Activated CD4-positive, alpha-beta T cell treated with anti-CD3 and anti-CD28 coated beads for 1 hour (primary cell): ENCODE measurements around the gene RGMB.
"Not testable (repeated sequence)": the region's sequence is repeated elsewhere in the genome, so short reads cannot be mapped to it uniquely, and the experiment has no call there.

ENCODE experiments used
- DNase-seq: peaks from one replicate; pipeline ENCODE4 v3.0.0-alpha.2; 2020

The RGMB gene, protein sequence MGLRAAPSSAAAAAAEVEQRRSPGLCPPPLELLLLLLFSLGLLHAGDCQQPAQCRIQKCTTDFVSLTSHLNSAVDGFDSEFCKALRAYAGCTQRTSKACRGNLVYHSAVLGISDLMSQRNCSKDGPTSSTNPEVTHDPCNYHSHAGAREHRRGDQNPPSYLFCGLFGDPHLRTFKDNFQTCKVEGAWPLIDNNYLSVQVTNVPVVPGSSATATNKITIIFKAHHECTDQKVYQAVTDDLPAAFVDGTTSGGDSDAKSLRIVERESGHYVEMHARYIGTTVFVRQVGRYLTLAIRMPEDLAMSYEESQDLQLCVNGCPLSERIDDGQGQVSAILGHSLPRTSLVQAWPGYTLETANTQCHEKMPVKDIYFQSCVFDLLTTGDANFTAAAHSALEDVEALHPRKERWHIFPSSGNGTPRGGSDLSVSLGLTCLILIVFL

GRCh38 chr5:98773464-98774191, at the start of gene RGMB:
RGMB (plus strand) TSS chr5:98773663; CDS start chr5:98774071, 408 bp downstream.
- peak; percentile 85 for DNase-seq

DNA sequence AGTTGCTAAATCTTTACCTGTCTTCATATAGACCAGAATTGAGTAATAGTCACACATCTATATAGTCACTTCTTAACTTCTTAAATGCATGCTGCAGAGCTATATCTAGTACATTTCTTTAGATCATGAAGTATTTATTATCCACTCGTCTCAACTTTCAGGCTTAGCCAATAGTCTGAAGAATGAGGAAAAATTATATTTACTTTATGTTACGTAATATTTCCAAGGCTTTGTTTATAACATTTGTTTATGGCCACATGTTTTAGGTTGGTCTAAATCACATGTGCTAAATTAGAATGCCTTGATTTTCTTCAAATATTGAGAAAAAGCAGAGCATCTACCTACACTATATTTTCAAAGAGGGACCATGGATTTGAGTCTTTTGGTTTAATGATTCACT, 47.2 kb upstream of the RGMB start:
- DNase-seq = no peak

DNA sequence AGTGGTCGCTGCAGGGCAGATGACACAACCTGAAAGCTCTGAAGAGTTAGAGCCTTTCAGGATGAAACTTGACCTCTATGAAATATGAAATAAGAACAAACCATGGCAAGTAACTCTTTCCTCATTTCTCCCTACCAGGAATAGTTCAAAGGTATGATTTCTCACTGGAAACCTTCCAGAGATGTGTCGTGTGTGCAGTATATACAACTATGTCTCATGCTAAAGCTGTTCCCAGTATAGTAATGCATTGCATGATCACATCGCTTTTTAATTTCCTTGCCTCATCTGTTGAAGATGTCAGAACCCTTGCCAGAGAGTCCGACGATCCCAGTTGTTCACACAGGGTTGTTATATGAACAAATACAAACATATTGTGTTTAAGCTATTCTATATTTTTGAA, 45.8 kb upstream of the RGMB start:
- DNase-seq = no peak

DNA sequence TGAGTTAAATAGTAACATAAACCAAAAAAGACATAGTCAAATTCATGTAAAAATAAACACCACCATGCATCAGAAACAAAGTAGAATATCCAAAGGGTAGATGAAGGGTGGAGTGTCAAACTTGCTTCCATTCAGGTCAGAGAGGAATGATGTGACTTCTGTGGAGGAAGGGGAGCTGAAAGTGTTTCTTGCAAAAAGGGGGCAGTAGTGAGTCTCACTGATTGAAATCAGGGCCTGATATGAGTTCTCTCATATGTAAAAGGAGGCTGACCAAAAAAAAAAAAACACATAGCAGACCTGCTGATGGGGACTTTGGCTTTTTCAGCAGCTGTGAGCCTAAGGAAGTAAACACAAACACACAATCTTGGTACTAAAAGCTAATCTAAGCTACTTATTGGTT, 38.8 kb upstream of the RGMB start:
- no peak for DNase-seq

DNA sequence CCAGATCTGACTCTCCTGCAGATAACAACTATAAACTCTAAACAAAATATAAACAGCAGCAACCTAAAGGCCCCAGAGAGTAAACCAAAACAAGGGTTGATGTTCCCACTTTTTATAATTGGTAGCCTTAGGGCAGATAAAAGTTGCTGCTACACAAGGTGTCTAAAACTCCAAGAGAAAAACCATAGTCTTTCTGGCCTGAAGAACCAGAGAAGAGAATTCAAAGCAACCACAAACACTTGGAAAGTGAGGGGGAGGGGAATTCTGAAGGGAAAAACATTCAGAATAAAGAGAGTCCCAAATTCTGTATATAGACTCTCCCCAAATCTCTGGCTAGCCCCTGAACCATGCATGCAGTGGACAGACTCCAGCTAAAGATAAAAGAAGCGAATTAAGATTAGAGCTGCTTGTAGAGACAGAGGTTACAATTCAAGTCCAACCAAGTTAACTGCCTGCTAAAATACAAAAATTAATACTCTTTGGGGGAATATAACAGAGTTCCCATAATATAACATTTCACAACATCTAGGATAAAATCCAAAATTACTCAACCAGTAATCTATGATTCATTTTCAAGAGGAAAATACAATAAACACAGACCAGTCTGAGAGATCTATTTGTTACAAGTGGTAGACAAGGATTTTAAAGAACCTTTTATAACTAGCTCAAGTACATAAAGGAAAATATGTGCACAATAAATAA, 37.5 kb upstream of the RGMB start:
- DNase-seq = no peak

- no peak for DNase-seq
Measured at GRCh38 chr5:98736753-98737152, 36.7 kb upstream of the RGMB start.

DNA sequence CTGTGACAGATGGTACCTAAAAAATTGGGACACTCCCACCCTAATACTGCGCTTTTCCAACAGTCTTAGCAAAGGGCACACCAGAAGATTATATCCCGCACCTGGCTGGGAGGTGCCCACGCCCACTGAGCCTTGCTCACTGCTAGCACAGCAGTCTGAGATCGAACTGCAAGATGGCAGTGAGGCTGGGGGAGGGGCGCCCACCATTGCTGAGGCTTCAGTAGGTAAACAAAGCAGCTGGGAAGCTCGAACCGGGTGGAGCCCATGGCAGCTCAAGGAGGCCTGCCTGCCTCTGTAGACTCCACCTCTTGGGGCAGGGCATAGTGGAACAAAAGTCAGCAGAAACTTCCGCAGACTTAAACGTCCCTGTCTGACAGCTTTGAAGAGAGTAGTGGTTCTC, 36.0 kb upstream of the RGMB start:
- not testable (repeated sequence) for DNase-seq

DNA sequence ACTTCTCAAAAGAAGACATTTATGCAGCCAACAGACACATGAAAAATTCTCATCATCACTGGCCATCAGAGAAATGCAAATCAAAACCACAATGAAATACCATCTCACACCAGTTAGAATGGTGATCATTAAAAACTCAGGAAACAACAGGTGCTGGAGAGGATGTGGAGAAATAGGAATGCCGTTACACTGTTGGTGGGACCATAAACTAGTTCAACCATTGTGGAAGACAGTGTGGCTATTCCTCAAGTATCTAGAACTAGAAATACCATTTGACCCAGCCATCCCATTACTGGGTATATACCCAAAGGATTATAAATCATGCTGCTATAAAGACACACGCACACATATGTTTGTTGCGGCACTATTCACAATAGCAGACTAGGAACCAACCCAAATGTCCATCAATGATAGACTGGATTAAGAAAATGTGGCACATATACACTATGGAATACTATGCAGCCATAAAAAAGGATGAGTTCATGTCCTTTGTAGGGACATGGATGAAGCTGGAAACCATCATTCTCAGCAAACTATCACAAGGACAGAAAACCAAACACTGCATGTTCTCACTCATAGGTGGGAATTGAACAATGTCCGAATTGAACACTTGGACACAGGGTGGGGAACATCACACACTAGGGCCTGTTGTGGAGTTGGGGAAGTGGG, 34.8 kb upstream of the RGMB start:
- DNase-seq = not testable (repeated sequence)

DNA sequence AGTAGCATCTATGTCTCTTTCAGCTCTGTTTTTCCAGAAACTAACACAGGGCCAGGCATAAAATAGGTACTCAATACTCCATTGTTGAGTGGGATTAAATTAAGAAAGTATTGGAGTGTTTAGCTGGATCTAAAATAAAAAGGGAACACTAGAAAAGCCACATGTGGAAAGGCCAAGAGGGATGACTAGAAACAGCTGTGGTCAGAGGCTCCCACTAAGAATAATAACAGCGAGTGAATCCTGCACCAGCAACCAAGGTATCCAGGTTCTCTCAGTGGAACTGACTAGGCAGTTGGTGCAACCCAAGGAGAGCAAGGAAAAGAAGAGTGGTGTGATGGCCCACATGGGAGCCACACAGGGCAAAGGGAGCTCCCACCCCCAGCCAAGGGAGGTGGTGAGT, 31.5 kb upstream of the RGMB start:
- DNase-seq = no peak

DNA sequence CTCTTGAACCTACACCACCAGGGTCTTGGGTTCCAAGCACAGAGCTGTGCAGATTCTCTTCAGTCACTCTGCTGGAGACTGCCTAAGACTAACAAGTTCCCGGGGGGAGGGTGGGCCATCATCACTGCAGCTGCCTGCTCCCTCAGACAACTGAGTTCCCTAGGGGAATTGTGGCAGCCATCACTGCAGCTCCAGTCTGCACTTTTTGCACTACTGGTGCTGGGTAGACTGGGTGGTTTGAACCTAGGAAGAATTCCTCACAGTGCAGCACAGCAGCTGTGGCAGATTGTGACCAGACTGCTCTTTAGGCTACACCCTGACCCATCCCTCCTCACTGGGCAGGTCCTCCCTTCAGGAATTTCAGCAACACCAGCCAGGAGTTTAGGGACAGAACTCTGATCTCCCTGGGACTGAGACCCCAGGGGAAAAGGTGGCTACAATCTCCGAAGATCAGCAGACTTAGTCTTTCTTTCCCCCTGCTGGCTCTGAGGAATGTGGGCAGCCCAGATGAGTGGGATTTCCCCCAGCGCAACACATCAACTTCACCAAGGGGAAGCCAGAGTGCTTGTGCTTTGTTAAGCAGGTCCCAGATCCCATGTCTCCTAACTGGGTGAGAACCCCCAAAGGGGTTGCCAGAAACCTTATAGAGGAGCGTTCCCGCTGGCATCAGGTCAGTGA, 30.9 kb upstream of the RGMB start:
- DNase-seq = no peak

GRCh38 chr5:98748259-98748658, 25.2 kb upstream of the RGMB start:
- not testable (repeated sequence) for DNase-seq

- no peak for DNase-seq
Measured at GRCh38 chr5:98749046-98749445, 24.4 kb upstream of the RGMB start.

GRCh38 chr5:98750693-98751092, 22.8 kb upstream of the RGMB start:
- no peak for DNase-seq

GRCh38 chr5:98752331-98752730, 21.1 kb upstream of the RGMB start:
- DNase-seq = not testable (repeated sequence)

DNA sequence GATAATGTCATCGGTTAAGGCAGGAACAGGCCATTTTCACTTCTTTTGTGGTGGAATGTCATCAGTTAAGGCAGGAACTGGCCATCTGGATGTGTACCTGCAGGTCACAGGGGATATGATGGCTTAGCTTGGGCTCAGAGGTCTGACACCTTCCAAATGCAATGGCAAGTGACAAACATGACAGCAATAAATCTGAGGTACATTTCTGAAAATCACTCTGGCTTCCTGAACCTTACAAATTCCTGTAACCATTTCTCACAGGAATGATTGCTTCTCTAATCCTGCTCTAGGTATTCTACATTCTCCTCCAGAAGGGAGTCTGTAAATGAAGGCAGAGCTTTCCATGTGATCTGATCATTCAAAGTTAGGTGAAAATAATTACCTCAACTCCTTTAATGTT, 20.7 kb upstream of the RGMB start:
- DNase-seq = not testable (repeated sequence)

DNA sequence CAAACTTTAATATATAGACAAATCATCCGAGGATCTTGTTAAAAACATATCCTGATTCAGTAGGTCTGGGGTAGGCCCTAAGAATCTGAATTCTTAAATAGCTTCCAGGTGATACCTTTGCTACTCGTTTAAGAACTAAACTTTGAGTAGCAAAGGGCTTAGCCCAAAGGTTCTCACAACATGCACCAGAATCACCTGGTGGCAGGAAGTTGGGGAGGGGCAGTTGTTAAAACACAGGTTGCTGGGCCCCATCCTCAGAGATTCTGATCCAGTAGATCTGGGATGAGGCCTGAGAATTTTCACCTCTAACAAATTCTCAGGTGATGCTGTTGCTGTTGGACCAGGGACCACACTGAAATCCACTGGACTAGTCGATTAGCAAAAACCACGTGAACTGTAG, 20.0 kb upstream of the RGMB start:
- DNase-seq = no peak

DNA sequence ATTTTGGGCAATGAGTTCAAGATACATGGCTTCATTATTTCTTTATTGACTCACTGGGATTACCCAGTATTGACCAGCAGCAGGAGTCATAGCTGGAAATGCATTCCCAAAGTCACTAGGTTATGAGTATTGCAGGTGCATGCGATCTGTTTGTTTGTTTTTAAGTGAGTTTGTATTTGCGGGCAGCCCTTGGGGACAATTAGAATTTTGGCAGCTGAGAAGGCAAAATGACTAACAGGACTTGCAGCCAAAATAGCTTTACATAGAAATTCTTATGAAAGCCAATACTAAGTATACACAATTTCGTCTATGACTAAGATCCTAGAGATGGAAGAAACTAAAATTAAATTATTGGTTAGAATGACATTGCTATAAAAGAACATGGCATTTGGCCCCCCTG, 18.1 kb upstream of the RGMB start:
- no peak for DNase-seq

GRCh38 chr5:98757978-98758377, 15.5 kb upstream of the RGMB start:
- no peak for DNase-seq

DNA sequence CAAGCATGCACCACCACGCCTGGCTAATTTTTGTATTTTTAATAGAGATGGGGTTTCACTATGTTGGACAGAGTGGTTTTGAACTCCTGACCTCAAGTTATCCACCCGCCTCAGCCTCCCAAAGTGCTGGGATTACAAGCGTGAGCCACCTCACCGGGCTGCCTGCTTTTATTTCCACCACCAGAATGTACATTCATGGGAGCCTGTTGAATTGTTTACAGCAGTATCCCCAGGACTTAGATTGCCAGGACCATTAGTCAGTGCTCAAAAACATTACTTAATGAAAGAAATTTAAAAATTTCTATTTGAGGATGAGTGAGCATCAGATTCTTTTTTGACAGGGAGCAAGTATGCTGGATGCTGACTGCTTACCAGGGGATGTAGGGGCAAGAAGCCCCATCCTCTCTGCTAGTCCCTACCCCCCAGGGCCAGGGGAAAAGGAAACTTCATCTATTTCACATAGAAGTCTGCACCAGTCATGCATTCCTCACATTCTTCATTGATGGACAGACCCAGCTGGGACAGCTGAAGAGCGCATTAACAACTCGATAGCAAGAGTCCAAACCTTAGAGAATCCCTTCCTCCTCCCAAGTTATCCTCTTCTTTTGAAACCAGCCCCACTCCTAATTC, 10.3 kb upstream of the RGMB start:
- no peak for DNase-seq

- no peak for DNase-seq
Measured at GRCh38 chr5:98765815-98766214, 7.6 kb upstream of the RGMB start.

GRCh38 chr5:98767581-98767980, 5.9 kb upstream of the RGMB start:
- DNase-seq = no peak
